Ammon's horn (tissue), 1 donor: ENCODE measurements around the gene SLIT1.

Source experiments
- DNase-seq: peaks from one replicate; pipeline ENCODE4 v3.0.0-alpha.2; 2016; ENCODE audit warnings: low spot score

SLIT1 gene

GRCh38 chr10:97022616-97023015 lies 163.1 kb downstream of the SLIT1 start:
- DNase-seq = no peak

GRCh38 chr10:97020452-97021400 lies 165.0 kb downstream of the SLIT1 start:
- DNase-seq = peak; percentile 56

GRCh38 chr10:97019213-97019844 lies 166.4 kb downstream of the SLIT1 start:
- no peak for DNase-seq

- no peak for DNase-seq
These were observed 167.2 kb downstream of the SLIT1 start for GRCh38 chr10:97018251-97019212.

GRCh38 chr10:97017474-97017903 lies 168.3 kb downstream of the SLIT1 start:
- DNase-seq = no peak

GRCh38 chr10:97016728-97017473 lies 168.9 kb downstream of the SLIT1 start:
- no peak for DNase-seq

- no peak for DNase-seq
These were observed 170.5 kb downstream of the SLIT1 start for GRCh38 chr10:97015240-97015639.

GRCh38 chr10:97013983-97014382 lies 171.8 kb downstream of the SLIT1 start:
- DNase-seq = no peak

- DNase-seq = no peak
These were observed 172.2 kb downstream of the SLIT1 start for GRCh38 chr10:97013568-97013967.

GRCh38 chr10:97012470-97012869 lies 173.3 kb downstream of the SLIT1 start:
- DNase-seq = no peak

- DNase-seq = no peak
These were observed 174.4 kb downstream of the SLIT1 start for GRCh38 chr10:97011397-97011796.

GRCh38 chr10:97010695-97011206 lies 175.0 kb downstream of the SLIT1 start:
- no peak for DNase-seq

GRCh38 chr10:97007417-97007816 lies 178.3 kb downstream of the SLIT1 start:
- no peak for DNase-seq

- DNase-seq = no peak
These were observed 179.4 kb downstream of the SLIT1 start for GRCh38 chr10:97006364-97006763.

GRCh38 chr10:97005349-97005748 lies 180.4 kb downstream of the SLIT1 start:
- DNase-seq = no peak

- no peak for DNase-seq
These were observed 181.2 kb downstream of the SLIT1 start for GRCh38 chr10:97004591-97004990.

- no peak for DNase-seq
These were observed 182.0 kb downstream of the SLIT1 start for GRCh38 chr10:97003804-97004201.

- DNase-seq = no peak
These were observed 182.5 kb downstream of the SLIT1 start for GRCh38 chr10:97003151-97003803.

GRCh38 chr10:97002670-97003069 lies 183.1 kb downstream of the SLIT1 start:
- no peak for DNase-seq

GRCh38 chr10:97001183-97001991 lies 184.4 kb downstream of the SLIT1 start:
- no peak for DNase-seq
